GM23338 (cell line): ENCODE results near the gene F8A3.
"Not testable (repeated sequence)": the region's sequence is repeated elsewhere in the genome, so short reads cannot be mapped to it uniquely, and the experiment has no call there.

Source experiments
- CREB1 ChIP-seq: fragments of 250-450 bp; sonication (Bioruptor Pico); IDR thresholded peaks from 2 replicates; pipeline ENCODE4 v1.5.0; 2020; ENCODE audit warnings: low read depth, mild to moderate bottlenecking, moderate library complexity
- EZH2 ChIP-seq: fragments of 200-600 bp; sonication (generic); IDR thresholded peaks from one replicate; pipeline ENCODE4 v1.8.0; 2017; ENCODE audit warnings: antibody characterized with exemption, mild to moderate bottlenecking, low read depth; ENCODE audit not compliant: unreplicated experiment
- EZH2phosphoT487 ChIP-seq: fragments of 200-600 bp; sonication (generic); IDR thresholded peaks from one replicate; pipeline ENCODE4 v1.8.1; 2018; ENCODE audit warnings: antibody characterized with exemption; ENCODE audit not compliant: unreplicated experiment
- JUNB ChIP-seq: IDR thresholded peaks from one replicate; pipeline ENCODE4 v1.6.1; 2016; ENCODE audit warnings: antibody characterized with exemption; ENCODE audit not compliant: unreplicated experiment
- POLR2AphosphoS5 ChIP-seq: IDR thresholded peaks from 2 replicates; pipeline ENCODE4 v1.6.1; 2016; ENCODE audit warnings: antibody characterized with exemption, low read depth
- TF ChIP-seq, protein P1 (sequence below), 2 experiments: fragments of 200-600 bp in 1 of 2; sonication (generic) in 1 of 2; conservative IDR thresholded peaks; 2 replicates each; pipeline versions ENCODE4 v1.5.1 to v1.6.1; 2016 to 2017; ENCODE audit warnings: antibody characterized with exemption in 2 of 2, low read depth in 2 of 2, mild to moderate bottlenecking in 2 of 2, moderate library complexity in 1 of 2
- TF ChIP-seq, protein P2 (sequence below): IDR thresholded peaks from one replicate; pipeline ENCODE4 v1.6.1; 2018; ENCODE audit warnings: antibody characterized with exemption; ENCODE audit not compliant: unreplicated experiment
- TF ChIP-seq, protein P3 (sequence below): IDR thresholded peaks from 2 replicates; pipeline ENCODE4 v1.6.1; 2016; ENCODE audit warnings: antibody characterized with exemption

DNA sequence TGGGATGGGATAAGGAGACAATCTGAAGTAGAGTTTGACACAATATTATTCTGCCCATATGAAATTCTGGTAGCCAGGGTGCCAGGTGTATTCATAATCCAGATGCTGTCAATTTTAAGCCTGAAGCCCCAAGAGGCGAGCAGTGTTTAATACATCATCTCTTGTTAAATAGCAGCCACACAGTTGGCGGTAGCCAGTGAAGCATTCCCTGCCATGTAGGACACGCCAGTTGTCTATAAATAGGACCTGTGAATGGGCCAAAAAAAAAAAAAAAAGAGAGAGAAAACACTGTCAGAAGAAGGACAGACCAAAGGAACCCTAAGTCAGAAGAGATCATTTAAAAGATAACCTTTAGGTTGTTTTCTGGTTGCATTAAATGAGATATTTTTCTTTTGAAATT lies 33.0 kb upstream of the F8A3 start:
- not testable (repeated sequence) for TF ChIP-seq EZH2; EZH2phosphoT487; POLR2AphosphoS5; CREB1 (CRISPR knock-in tag); JUNB
- TF ChIP-seq, protein P1, sequence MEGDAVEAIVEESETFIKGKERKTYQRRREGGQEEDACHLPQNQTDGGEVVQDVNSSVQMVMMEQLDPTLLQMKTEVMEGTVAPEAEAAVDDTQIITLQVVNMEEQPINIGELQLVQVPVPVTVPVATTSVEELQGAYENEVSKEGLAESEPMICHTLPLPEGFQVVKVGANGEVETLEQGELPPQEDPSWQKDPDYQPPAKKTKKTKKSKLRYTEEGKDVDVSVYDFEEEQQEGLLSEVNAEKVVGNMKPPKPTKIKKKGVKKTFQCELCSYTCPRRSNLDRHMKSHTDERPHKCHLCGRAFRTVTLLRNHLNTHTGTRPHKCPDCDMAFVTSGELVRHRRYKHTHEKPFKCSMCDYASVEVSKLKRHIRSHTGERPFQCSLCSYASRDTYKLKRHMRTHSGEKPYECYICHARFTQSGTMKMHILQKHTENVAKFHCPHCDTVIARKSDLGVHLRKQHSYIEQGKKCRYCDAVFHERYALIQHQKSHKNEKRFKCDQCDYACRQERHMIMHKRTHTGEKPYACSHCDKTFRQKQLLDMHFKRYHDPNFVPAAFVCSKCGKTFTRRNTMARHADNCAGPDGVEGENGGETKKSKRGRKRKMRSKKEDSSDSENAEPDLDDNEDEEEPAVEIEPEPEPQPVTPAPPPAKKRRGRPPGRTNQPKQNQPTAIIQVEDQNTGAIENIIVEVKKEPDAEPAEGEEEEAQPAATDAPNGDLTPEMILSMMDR (conservative IDR thresholded peaks at IDR 0.05; ENCODE audit: low read depth in 2 of 2), result not testable (repeated sequence)
- TF ChIP-seq, protein P2, sequence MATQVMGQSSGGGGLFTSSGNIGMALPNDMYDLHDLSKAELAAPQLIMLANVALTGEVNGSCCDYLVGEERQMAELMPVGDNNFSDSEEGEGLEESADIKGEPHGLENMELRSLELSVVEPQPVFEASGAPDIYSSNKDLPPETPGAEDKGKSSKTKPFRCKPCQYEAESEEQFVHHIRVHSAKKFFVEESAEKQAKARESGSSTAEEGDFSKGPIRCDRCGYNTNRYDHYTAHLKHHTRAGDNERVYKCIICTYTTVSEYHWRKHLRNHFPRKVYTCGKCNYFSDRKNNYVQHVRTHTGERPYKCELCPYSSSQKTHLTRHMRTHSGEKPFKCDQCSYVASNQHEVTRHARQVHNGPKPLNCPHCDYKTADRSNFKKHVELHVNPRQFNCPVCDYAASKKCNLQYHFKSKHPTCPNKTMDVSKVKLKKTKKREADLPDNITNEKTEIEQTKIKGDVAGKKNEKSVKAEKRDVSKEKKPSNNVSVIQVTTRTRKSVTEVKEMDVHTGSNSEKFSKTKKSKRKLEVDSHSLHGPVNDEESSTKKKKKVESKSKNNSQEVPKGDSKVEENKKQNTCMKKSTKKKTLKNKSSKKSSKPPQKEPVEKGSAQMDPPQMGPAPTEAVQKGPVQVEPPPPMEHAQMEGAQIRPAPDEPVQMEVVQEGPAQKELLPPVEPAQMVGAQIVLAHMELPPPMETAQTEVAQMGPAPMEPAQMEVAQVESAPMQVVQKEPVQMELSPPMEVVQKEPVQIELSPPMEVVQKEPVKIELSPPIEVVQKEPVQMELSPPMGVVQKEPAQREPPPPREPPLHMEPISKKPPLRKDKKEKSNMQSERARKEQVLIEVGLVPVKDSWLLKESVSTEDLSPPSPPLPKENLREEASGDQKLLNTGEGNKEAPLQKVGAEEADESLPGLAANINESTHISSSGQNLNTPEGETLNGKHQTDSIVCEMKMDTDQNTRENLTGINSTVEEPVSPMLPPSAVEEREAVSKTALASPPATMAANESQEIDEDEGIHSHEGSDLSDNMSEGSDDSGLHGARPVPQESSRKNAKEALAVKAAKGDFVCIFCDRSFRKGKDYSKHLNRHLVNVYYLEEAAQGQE, result not testable (repeated sequence)
- TF ChIP-seq, protein P3, sequence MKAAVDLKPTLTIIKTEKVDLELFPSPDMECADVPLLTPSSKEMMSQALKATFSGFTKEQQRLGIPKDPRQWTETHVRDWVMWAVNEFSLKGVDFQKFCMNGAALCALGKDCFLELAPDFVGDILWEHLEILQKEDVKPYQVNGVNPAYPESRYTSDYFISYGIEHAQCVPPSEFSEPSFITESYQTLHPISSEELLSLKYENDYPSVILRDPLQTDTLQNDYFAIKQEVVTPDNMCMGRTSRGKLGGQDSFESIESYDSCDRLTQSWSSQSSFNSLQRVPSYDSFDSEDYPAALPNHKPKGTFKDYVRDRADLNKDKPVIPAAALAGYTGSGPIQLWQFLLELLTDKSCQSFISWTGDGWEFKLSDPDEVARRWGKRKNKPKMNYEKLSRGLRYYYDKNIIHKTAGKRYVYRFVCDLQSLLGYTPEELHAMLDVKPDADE, result not testable (repeated sequence)
